HG02763 (cell line): ENCODE results near the gene FOLR2.

Experiments used
- ATAC-seq: cut with Tn5 transposase; IDR thresholded peaks from one replicate; pipeline ENCODE4 v1.9.1; 2021; ENCODE audit warnings: mild to moderate bottlenecking, moderate library complexity; ENCODE audit not compliant: unreplicated experiment

The FOLR2 gene

DNA sequence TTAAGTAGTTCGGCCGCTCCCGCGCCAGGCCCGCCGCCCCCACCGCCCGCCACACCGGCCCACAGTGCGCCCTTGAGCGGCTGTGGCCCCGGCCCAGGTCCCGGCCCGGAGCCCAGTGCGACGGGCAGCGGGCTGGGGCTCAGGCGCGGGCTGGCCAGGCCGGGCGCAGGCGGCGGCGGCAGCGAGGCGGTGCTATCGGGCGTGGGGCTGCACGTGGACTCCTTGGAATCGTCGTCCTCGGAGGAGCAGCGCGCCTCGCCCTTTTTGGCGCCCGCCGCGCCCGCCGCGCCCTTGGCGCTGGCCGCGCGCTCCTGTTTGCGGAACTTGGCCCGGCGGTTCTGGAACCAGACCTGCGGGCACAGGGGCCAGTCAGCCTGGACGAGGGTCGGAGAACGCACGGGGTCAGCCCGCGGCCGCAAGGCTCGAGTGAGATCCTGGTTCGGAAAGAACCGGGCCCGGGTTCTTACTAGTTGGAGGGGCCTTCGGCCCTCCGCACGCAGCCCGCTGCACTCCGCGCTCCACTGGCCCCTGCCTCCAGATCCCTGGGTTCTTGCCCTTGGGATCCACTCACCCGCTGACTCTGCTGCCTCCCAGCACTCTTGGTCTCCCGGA lies 23.4 kb downstream of the FOLR2 start:
- no peak for ATAC-seq

DNA sequence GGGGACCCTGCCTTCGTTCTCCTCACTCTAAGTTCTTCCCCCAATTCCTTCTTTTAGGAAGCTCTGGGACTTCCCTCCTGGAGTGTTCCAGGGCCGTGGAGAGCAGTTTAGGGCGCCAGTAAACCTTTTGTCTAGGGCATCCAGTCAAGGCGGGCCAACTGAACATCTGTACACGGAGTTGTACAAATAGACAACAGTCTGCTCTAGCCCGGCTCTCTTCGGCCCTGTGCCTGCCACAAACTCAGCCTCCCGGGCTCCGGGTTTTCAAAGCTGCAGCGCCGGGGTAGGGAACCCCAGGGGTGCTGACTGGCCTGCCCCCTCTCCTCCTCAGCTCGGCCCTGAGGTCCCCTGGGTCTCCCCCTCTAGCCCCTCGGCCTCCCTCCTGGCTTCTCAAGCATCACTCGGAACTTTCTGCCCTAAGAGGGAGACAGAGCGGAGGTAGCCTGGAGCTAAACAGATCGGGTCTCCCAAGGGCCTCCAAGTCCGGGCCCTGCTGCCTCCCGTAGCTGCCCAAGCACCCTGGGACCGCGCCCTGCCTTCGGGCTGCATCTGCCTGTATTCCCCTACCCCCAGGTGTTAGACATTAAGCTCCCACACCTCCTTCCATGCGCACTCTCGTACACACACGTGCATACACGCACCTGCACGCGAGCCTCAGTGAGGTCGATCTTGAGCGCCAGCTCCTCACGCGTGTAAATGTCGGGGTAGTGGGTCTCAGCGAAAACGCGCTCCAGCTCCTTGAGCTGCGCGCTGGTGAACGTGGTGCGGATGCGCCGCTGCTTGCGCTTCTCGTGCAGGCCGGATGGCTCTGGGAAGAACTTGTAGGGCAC lies 24.1 kb downstream of the FOLR2 start:
- ATAC-seq: no peak

DNA sequence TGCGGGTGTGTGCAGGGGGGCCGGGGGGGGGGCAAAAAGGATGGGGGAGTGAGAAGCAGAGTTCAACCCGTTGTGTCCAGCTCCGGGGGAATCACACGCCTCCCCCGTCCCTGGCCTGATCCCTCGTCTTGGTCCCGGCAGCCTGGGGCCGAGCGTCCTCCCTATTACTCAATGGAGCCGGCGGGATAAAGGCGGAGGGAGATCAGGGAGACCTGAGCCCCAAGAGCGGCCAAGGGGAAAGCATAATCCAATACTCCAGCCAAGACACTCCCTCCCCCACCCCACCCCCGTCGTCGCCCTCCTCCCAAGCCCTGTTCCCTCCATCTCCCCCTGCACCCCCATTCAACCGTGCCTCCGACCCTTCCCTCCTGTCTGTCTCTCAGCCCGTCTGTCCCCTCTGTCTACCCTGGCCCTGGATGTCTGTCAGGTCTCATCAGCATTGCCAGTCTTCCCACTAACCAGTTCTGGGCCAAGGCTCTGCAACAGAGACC lies 24.7 kb downstream of the FOLR2 start:
- no peak for ATAC-seq

DNA sequence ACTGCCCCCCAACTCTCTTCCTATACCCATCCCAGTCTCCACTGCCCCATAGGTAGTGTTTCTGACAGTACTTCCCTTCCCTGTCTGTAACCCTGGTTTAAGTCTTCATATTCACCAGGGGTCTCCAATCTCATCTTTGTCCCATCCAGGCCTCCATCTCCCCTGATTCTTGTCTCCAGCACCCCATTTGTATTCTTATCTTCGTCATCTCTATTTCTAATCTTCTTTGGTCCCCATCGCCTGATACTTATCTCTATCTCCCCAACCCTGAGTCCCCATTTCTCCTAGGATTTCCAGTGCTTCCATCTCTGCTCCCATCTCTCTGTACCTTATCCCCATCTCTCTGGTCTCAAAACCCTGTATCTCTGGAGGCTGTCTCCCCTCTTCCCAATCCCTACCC lies 25.5 kb downstream of the FOLR2 start:
- ATAC-seq: no peak

DNA sequence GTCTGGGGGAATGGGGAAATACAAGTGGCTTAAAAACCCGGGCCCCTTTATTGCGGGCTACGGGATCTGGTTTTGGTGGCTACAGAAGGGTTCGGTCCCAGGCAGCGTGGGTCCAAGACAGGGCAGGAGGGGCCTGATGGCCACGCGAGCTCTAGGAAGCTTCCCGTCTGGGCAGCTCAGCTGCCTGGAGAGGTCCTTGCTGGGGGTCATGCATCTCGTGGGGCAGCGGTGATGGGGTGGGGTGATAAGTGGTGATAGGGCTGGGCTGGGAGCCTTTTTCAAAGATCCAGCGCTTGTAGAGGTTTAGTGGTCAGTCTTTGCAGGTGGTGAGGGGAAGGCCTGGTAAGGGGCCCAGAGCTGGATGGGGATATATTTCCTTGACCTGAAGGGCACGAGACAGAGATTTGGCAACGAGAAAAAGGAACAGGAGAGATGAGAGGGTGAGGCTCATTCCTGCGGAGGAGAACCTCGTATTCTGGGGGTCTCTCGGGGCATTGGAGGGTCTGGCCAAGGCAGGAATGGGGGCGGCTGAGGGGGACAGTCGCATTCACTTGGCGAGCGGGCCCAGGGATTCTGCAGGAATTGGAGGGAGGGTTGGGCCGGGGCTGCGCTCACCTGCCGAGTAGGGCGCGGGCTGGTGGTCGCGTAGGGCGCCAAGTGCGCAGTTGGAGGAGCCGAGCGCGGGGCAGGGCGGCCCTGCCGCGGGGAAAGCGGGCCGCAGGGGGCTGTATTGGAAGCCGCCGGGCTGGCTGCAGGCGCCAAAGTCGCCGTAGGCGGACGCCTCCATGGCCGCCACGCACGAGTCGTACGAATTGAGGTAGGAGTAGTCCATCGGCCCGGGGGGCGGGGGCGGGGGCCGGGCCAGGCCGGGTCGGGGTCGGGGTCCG lies 26.8 kb downstream of the FOLR2 start:
- ATAC-seq: no peak

DNA sequence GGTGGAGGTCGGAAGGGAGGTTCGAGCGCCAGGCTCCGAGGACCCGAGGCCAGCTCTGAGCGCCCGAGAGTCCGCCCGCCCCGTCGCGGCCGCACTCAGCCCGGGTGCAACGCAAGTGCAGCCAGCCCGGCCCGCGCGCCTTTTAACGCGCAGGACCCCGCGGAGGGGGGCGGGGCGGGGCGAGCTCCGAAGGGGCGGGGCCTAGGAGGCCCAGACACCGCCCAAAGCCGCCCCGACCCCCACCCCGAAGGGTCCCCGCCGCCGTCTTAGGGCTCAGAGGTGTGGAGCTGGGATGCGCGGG lies 27.4 kb downstream of the FOLR2 start, which contains the start of gene PHOX2A:
Gene PHOX2A, minus strand, starts transcription at position 117 of the 301 bp plus-strand sequence. CDS start 172 bp downstream, outside the sequence.
- ATAC-seq: no peak

DNA sequence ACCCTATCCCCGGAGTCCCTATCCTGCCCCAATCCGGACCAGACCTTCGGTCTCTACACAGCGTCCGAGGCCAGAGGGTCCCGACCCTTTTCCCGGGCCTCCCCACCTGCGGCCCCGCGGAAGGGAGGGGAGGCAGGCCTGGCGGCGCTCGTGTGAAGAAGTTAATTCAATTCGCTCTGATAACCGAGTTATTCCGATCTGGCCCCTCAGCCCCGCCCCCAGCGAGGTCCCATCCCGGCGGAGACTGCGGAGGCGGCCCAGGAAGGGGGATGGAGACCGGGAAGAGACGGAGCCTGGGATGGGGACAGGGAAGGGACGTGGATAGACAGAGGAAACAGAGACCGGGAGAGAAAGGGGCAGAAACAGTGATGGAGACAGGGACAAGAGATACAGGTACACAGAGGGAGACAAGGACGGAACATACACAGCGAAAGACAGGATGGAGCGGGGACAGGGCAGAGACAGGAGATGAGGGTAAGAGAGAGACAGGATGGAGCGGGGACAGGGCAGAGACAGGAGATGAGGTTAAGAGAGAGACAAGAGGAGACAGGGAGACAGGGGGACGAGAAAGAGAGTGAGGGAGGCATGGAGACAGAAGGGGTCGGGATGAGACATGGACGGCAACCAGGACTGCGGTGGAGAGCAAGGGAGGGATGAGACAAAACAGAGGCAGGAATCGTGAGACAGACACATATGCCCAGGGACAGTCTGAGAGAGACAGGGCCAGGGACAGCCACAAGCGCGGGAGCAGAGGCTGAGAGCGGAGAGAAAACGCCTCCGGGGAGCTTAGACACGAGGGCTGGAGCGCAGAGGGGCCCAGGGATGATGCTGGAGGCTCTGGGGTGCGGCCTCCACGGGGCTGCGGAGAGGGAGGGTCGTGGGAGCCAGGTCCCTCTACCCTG lies 28.0 kb downstream of the FOLR2 start:
- ATAC-seq: no peak

DNA sequence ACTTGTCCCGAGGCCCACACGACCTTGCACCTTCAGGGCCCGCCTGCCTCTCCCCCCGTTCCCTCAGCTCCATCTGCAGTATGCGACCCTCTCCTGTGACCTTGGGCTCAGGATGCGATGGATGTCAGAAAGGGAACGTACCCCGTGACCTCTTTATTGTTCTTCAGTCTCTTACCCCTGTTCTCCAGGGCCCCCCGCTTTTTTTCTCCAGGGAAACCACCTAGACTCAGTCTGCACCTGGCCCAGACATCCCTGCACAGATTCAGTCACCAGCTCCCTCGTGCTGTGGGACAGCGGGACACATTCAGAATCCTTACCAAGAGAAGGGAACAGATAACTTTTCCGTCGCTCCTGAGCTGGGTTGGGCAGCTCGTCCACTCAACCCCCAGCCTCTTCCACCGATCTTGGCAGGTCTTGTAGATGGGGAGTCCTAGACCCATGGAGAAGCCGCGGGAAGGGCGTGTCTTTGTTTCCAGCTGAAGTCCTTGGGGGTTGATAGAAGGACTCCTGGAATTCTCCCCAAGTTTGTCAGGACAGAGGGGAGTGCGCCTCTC lies 28.7 kb downstream of the FOLR2 start:
- ATAC-seq: no peak

DNA sequence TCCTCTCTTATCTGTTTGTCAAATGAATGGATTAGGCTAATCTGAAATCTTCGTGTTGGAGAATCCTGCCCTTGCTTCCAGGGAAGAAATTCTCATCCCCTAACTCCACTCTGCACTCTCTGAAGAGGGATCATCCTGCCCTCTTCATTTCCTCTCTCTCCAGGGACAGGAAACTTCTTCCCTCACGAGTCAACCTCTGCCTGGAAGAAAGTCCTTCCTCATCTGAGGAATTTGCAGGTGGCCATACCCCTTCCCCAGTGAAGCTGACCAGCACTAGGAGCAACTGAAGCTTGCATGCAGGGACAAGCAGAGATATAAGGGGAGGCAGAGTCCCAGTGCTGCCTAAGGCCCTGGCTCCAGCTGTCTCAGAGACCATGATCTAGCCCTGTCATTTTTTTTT lies 31.0 kb downstream of the FOLR2 start:
- no peak for ATAC-seq

DNA sequence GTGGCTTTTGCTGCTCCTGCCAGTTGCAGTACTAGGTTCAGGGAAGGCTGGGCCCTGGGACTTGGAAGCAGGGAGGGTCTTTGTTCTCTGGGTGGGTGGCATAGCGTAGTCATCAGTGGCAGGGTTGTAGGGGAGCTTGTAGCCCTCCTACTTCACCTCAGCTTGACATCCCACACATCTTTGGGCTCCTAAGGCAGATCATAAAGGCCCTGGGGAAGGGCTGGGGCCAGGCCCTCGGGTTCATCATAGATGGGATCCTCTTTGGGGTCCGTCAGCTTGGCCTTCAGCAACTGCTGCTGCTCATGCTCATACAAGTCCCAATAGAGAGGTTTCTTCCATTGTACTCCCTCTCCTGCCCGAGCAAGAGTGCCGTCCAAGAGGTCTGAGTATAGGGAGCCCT lies 33.4 kb downstream of the FOLR2 start:
- ATAC-seq: no peak

DNA sequence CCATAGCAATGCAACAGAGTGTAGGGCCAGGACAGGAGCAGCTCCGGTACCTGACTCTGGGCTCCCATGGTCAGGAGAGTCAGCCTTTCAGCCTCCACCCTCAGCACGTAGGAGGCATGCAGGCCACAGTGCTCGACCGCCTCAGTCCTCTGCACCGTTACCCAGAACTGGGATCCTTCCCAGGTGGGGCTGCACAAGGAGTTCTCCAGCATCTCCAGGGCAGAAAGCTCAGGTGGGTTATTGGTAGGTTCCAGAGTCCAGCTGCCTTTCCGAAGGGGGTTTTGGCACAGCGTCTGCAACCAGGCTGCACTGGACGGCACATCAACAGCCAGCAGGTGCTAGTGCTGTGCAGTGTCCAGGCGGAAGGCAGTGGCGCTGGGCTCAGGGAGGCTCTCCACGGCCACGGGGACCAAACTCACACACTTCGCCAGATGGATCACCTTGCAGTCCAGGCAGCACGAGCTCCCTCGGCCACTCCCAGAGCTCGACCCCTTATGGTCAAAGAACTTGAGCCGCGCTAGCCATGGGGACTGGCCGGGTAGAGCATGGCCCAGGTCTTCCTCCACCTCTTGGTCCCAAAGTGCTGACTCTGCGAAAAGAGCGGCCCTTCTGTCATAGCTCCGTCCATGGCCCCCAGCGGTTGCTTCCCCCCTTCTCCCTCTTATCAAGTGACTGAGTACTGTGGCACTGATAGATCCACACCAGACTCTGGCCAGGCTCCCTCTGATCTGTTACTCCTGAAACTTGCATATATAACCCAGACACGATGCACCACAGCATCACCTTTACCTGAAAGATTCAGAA lies 34.3 kb downstream of the FOLR2 start:
- ATAC-seq: no peak

DNA sequence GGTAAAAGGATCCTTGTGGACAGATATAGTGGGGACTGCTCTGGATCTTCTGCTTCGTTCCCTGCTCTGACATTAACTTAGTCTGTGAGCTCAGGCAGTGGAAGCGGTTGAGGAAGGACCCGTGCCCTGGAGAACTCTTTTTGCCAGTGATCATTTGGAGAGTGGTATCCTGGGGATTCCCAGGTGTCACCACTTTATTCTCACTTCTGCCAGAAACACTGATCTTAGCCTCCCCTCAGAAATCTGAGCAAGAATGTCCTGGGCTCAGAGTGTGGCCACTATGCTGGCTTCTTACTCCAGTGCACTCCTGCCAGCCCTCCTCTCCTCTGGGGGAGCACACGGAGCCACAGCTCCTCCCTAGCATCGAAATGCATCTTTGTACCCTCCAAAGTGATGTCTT lies 35.0 kb downstream of the FOLR2 start:
- no peak for ATAC-seq

DNA sequence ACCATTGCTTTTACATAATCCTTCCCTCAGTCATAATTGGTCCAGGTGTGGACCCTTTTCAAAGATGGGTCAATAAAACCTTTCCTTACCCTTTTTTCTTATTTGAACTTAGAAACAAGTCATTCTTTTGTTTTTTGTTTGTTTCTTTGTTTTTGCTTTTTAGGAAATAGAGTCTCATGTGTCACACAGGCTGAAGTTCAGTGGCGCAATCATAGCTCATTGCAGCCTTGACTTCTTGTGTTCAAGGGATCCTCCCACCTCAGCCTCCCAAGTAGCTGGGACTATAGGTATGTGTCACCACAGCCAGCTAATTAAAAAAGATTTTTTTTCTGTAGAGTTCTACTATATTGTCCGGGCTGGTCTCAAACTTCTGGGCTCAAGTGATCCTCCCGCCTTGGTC lies 36.8 kb downstream of the FOLR2 start:
- ATAC-seq: no peak

DNA sequence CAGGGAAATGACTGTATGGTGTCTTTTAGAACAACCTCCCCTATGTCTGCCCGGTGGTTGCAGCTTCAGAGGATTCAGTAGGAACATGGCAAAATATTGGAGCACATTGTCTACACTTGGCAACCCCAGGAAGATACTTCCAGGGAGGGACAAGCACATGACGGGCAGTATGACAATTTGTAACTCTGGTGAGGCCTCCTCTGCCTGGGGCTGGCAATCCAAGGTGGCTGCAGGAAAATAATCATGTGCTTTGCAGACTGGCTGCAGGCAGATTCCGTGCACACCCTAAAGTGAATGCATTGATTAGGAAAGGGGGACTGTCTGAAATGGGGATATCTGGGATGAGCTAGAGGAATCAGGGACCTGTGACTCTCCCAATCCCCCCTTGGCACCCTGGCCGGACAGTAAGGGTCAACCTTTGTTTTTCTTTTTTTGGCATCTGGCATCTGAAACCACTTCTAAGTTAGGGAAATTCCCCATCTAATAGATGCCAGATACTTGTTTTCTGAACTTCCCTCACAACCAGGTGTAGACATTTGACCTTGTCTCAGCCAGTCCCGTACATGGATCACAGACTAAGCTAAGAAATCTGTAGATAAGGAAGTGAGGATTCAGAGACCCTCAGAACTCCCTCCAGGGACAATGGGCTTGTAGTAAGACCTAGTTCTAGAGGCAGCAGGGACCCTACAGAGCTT lies 37.9 kb downstream of the FOLR2 start:
- ATAC-seq: no peak

DNA sequence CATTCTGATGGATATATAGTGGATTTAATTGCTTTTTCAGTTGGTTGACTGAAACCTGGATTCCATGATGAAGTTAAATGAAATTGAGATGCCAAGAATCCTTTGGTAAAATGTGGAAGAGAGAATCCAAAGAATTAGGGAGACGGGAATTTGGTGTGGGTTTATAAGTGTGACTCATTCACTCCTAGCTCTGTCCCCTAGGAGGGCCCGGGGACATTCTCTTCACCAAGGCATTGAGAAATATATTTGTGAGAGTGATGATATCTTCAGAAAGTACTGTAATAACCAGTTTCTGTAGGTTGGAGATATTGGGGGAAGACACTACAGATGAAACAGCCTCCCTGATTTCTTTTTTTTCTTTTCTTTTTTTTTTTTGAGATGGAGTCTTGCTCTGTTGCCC lies 41.0 kb downstream of the FOLR2 start:
- ATAC-seq: no peak

DNA sequence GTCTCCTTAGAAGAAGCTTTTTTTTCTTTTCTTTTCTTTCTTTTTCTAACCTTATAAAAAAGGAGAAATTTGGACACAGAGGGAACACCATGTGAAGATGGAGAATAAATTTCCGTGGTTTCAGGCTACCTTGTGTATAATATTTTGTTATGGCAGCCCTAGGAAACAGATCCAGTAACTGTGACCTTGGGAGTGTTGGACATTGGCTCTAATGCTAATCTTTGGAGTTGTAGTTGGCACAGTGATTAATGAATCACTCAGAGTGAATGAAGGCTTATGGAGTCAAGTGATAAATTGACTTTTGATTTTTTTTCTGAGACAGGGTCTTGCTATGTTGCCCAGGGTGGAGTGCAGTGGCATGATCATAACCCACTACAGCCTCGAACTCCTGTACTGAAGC lies 42.9 kb downstream of the FOLR2 start:
- ATAC-seq: no peak

DNA sequence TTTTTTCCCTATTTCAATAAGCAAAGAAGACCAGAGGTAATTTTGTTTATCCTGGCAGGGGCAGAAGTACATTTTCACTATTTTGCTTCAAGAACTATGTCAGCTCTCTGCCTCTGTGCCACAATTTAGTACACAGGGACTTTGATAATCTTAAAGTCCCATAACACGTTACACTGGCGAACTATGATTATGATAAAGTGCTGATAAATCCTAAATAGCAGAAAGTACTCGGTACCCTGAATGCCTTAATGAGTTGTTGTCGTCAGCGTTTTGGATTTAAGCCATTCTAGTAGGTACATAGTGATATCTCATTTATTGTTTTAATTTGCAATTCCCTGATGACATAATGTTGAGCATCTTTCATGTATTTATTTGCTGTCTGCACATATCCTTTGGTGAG lies 44.0 kb downstream of the FOLR2 start:
- no peak for ATAC-seq

DNA sequence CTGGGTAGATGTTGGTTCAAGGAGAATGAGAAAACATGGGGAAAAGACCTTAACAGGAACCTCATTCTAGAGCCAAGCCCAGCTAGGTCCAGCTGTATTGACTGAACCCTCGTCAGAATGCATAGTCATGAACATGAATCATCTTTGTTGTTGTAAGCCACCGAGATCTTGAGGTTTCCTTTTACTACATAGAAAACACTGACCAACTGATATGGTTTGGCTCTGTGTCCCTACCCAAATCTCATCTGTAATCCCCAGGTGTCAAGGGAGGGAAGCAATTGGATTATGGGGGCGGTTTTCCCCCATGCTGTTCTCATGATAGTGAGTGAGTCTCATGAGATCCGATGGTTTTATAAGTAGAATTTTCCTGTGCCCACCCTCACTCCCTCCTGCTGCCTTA lies 46.8 kb downstream of the FOLR2 start:
- ATAC-seq: no peak

DNA sequence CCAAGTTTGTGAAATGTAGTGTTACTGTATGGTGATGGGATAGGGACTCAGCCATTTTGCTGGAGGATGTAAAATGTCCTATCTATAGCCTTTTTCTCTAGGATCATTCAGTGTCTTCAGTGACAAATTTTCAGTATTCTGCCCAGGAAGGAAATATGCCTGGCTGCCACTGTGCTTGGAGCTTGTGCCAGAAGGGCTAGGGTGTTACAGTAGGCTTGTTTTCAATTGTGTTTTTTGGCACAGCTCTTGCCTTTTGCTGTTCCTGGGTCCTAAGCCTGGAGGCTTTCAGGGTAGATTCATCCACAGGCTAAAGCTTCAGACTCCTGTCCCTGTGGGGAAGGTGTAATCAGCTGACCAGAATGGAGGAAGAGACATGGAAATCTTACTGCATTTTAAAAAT lies 49.4 kb downstream of the FOLR2 start:
- no peak for ATAC-seq
